Mesendoderm (in vitro differentiated cells): ENCODE results near the gene PSME3.
A peak's percentile ranks its signal among the peaks of the same experiment; 100 is the strongest.

ENCODE experiments used
- DNase-seq: peaks from one replicate; pipeline ENCODE4 v3.0.0; 2013
- H2AK5ac ChIP-seq: 2 replicates; pipeline ENCODE4 v1.6.1; 2013; ENCODE audit warnings: low read length, inconsistent platforms
- H2BK120ac ChIP-seq: 2 replicates; pipeline ENCODE4 v1.6.1; 2013; ENCODE audit warnings: low read depth, mild to moderate bottlenecking, low read length, moderate library complexity, mixed read lengths
- H2BK15ac ChIP-seq: replicated peaks from 2 replicates; pipeline ENCODE4 v1.6.1; 2013; ENCODE audit warnings: low read depth, mild to moderate bottlenecking, moderate library complexity
- H2BK5ac ChIP-seq: 2 replicates; pipeline ENCODE4 v1.6.1; 2013; ENCODE audit warnings: low read length, inconsistent platforms
- H3K18ac ChIP-seq: 2 replicates; pipeline ENCODE4 v1.6.1; 2013; ENCODE audit warnings: mild to moderate bottlenecking, low read length, mixed read lengths
- H3K23ac ChIP-seq: one replicate; pipeline ENCODE4 v1.6.1; 2013; ENCODE audit warnings: low read length
- H3K27ac ChIP-seq: 2 replicates; pipeline ENCODE4 v1.5.1; 2013; ENCODE audit warnings: low read depth, mild to moderate bottlenecking, inconsistent platforms, low read length, moderate library complexity
- H3K27me3 ChIP-seq: 2 replicates; pipeline ENCODE4 v1.6.1; 2013; ENCODE audit warnings: low read length, control low read depth, mild to moderate bottlenecking, inconsistent platforms; ENCODE audit not compliant: insufficient read depth, poor library complexity
- H3K36me3 ChIP-seq: 2 replicates; pipeline ENCODE4 v1.6.1; 2013; ENCODE audit warnings: low read length, inconsistent platforms; ENCODE audit not compliant: control insufficient read depth, insufficient read depth
- H3K4ac ChIP-seq: one replicate; pipeline ENCODE4 v1.6.1; 2013; ENCODE audit warnings: low read depth, mild to moderate bottlenecking, low read length, moderate library complexity
- H3K4me1 ChIP-seq: 2 replicates; pipeline ENCODE4 v1.6.1; 2013; ENCODE audit warnings: low read depth, low read length, inconsistent platforms; ENCODE audit not compliant: control insufficient read depth
- H3K4me2 ChIP-seq: 2 replicates; pipeline ENCODE4 v1.6.1; 2013; ENCODE audit warnings: low read length
- H3K4me3 ChIP-seq: 2 replicates; pipeline ENCODE4 v1.5.1; 2013; ENCODE audit warnings: mild to moderate bottlenecking, low read length
- H3K56ac ChIP-seq: one replicate; pipeline ENCODE4 v1.6.1; 2013; ENCODE audit warnings: low read length
- H3K79me1 ChIP-seq: 2 replicates; pipeline ENCODE4 v1.6.1; 2013; ENCODE audit warnings: low read length, inconsistent platforms
- H3K79me2 ChIP-seq: 2 replicates; pipeline ENCODE4 v1.6.1; 2013; ENCODE audit warnings: mild to moderate bottlenecking, low read length; ENCODE audit not compliant: control insufficient read depth, insufficient read depth
- H3K9ac ChIP-seq: 2 replicates; pipeline ENCODE4 v1.6.1; 2013; ENCODE audit warnings: low read length, inconsistent platforms
- H4K5ac ChIP-seq: one replicate; pipeline ENCODE4 v1.6.1; 2013; ENCODE audit warnings: low read length
- H4K8ac ChIP-seq: one replicate; pipeline ENCODE4 v1.6.1; 2013; ENCODE audit warnings: low read depth, mild to moderate bottlenecking, control low read depth, low read length, moderate library complexity
- WGBS: extraction: QIAGEN DNeasy Blood & Tissue Kit; methylation state at CpG from one replicate; pipeline ENCODE4 v1.1.7; 2013; ENCODE audit warnings: low lambda C conversion rate, missing lambda C conversion rate; ENCODE audit not compliant: insufficient coverage; ENCODE audit errors: extremely low coverage; 5-methylcytosine and 5-hydroxymethylcytosine counted together

Gene PSME3

GRCh38 chr17:42833767-42834422, 698 bp downstream of the PSME3 start:
- peak overlapping the region; percentile 93 for H3K9ac ChIP-seq
- H3K79me2 ChIP-seq: peaks cover 18% of the 10 kb centered on the region
- H3K18ac ChIP-seq: no peak overlapping the region
- H3K79me1 ChIP-seq: peaks cover 8% of the 10 kb centered on the region
- no CpG with 5 or more reads among the region's 18 CpGs for WGBS
- H2BK15ac ChIP-seq: no peak overlapping the region
- peak overlapping the region; percentile 89 for H3K4me3 ChIP-seq
- H2BK120ac ChIP-seq: no peak overlapping the region
- no peaks in the 10 kb centered on the region for H3K4me1 ChIP-seq
- DNase-seq: peak; percentile 22
- no peak overlapping the region for H3K27ac ChIP-seq
- H3K27me3 ChIP-seq: no peaks in the 10 kb centered on the region
- no peak overlapping the region for H2BK5ac ChIP-seq
- H2AK5ac ChIP-seq: peak overlapping the region; percentile 25
- peak overlapping the region; percentile 99 for H3K4me2 ChIP-seq
- H3K23ac ChIP-seq: peak overlapping the region; percentile 72
- peak overlapping the region; percentile 26 for H3K4ac ChIP-seq
- peak overlapping the region; percentile 97 for H3K56ac ChIP-seq
- H3K36me3 ChIP-seq: peaks cover 10% of the 10 kb centered on the region
- H4K5ac ChIP-seq: no peak overlapping the region
- no peak overlapping the region for H4K8ac ChIP-seq

GRCh38 chr17:42835732-42836131, 2.5 kb downstream of the PSME3 start:
- Histone ChIP-seq H2BK120ac (no peak overlapping the region), H3K56ac (no peak overlapping the region), H3K36me3 (peaks cover 15% of the 10 kb centered on the region), H3K9ac (no peak overlapping the region), H4K5ac (no peak overlapping the region), H2BK5ac (no peak overlapping the region), H3K79me2 (peaks cover 18% of the 10 kb centered on the region), H3K18ac (no peak overlapping the region), H3K27me3 (no peaks in the 10 kb centered on the region), H3K4me2 (no peak overlapping the region), H3K23ac (no peak overlapping the region), H3K27ac (no peak overlapping the region), H3K4ac (no peak overlapping the region), H3K4me3 (no peak overlapping the region), H3K79me1 (peaks cover 8% of the 10 kb centered on the region), H2AK5ac (no peak overlapping the region), H2BK15ac (no peak overlapping the region), H3K4me1 (no peaks in the 10 kb centered on the region), H4K8ac (no peak overlapping the region)
- no CpG with 5 or more reads among the region's 6 CpGs for WGBS
- no peak for DNase-seq

- Histone ChIP-seq H3K79me1 (peaks cover 2% of the 10 kb centered on the region), H3K56ac (no peak overlapping the region), H3K9ac (no peak overlapping the region), H3K18ac (no peak overlapping the region), H2BK5ac (no peak overlapping the region), H2BK15ac (no peak overlapping the region), H4K8ac (no peak overlapping the region), H2BK120ac (no peak overlapping the region), H3K4me2 (no peak overlapping the region), H4K5ac (no peak overlapping the region), H3K4me3 (no peak overlapping the region), H3K4ac (no peak overlapping the region), H3K23ac (no peak overlapping the region), H3K36me3 (peaks cover 35% of the 10 kb centered on the region), H3K27me3 (no peaks in the 10 kb centered on the region), H3K27ac (no peak overlapping the region), H3K4me1 (no peaks in the 10 kb centered on the region), H2AK5ac (no peak overlapping the region), H3K79me2 (no peaks in the 10 kb centered on the region)
- DNase-seq: no peak
- whole genome bisulfite sequencing: no CpG with 5 or more reads among the region's 11 CpGs
These were observed 8.9 kb downstream of the PSME3 start for GRCh38 chr17:42841975-42842685.

GRCh38 chr17:42843358-42843934, 10.2 kb downstream of the PSME3 start:
- no peak overlapping the region for H3K9ac ChIP-seq
- no peak overlapping the region for H2BK5ac ChIP-seq
- H3K4ac ChIP-seq: no peak overlapping the region
- H2BK120ac ChIP-seq: no peak overlapping the region
- H3K18ac ChIP-seq: no peak overlapping the region
- H3K27me3 ChIP-seq: no peaks in the 10 kb centered on the region
- H4K5ac ChIP-seq: no peak overlapping the region
- H3K4me3 ChIP-seq: no peak overlapping the region
- no peak overlapping the region for H2AK5ac ChIP-seq
- no peak overlapping the region for H3K4me2 ChIP-seq
- no peaks in the 10 kb centered on the region for H3K4me1 ChIP-seq
- no peak overlapping the region for H3K56ac ChIP-seq
- H3K23ac ChIP-seq: no peak overlapping the region
- no peak overlapping the region for H2BK15ac ChIP-seq
- H3K36me3 ChIP-seq: peaks cover 28% of the 10 kb centered on the region
- H3K79me2 ChIP-seq: no peaks in the 10 kb centered on the region
- no peak overlapping the region for H4K8ac ChIP-seq
- H3K27ac ChIP-seq: no peak overlapping the region
- H3K79me1 ChIP-seq: peaks cover 2% of the 10 kb centered on the region
- peak; percentile 74 for DNase-seq
- WGBS: no CpG with 5 or more reads among the region's 6 CpGs

GRCh38 chr17:42844271-42844670, 11.1 kb downstream of the PSME3 start, which contains the start of gene AOC2:
TSS of gene AOC2 (plus strand) at chr17:42844580. CDS start at chr17:42844627, 47 bp downstream.
- Histone ChIP-seq H3K18ac (no peak within 1 kb of the TSS), H3K36me3 (peaks cover 22% of the 10 kb centered on the region), H4K8ac (no peak within 1 kb of the TSS), H3K4ac (no peak within 1 kb of the TSS), H2BK15ac (no peak within 1 kb of the TSS), H3K9ac (no peak within 1 kb of the TSS), H3K4me1 (no peaks in the 10 kb centered on the region), H3K56ac (no peak within 1 kb of the TSS), H2BK120ac (no peak within 1 kb of the TSS), H3K79me1 (peaks cover 2% of the 10 kb centered on the region), H3K27ac (no peak within 1 kb of the TSS), H4K5ac (no peak within 1 kb of the TSS), H3K4me2 (no peak within 1 kb of the TSS), H3K23ac (no peak within 1 kb of the TSS), H2AK5ac (no peak within 1 kb of the TSS), H3K79me2 (no peaks in the 10 kb centered on the region), H3K4me3 (no peak within 1 kb of the TSS), H3K27me3 (no peaks in the 10 kb centered on the region), H2BK5ac (no peak within 1 kb of the TSS)
- DNase-seq: no peak
- no CpG with 5 or more reads among the region's 4 CpGs for WGBS
